HG02623 (cell line): Measurements from ENCODE around the gene FAM153A.
"Not testable (repeated sequence)": the region's sequence is repeated elsewhere in the genome, so short reads cannot be mapped to it uniquely, and the experiment has no call there.

Source experiments
- ATAC-seq: cut with Tn5 transposase; IDR thresholded peaks from one replicate; pipeline ENCODE4 v1.9.1; 2021; ENCODE audit warnings: moderate library complexity; ENCODE audit not compliant: unreplicated experiment

The FAM153A gene

DNA sequence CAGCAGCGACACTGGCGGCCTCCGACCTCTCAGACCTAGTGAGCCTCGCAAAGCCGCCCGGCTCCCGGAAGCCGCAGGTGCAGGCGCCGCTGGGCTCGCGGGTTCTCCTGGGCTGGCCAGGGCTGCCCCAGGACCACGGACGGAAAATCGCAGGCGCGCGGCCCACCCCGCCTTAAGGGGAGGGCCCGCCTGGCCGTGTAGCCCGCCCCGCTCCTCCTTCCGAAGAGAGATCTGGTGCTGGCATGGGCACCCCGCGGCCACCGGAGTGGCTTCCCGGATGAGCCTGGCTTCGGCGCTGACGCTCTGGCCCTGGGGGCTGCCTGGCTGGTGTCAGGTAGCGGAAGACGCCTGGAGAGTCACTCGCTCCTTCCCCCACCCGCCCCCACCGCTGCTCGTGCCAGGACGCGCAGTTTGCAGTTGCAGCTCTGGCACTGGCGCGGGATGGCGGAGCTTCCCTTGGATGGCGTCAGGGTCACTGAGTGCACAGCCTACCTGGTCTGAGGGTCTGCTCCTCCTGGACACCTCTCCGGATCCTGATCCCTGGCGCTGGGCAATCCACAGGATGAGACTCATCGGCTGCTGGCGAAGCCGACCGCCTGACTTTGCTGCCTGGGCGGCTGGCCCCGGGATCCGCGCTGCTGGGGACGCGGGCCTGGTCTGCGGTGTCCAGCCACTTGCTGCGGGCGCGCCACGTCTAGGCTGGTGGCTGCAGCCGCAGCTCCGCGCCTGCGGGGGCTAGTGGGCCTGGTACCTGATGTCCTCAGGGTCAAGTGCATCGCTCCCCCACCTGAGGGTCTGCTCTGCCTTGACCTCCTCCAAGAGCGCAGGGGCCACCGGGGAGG, at the start of gene FAM153A:
TSS of gene FAM153A (minus strand) at position 108 of the 842 bp plus-strand sequence.
- not testable (repeated sequence) for ATAC-seq

DNA sequence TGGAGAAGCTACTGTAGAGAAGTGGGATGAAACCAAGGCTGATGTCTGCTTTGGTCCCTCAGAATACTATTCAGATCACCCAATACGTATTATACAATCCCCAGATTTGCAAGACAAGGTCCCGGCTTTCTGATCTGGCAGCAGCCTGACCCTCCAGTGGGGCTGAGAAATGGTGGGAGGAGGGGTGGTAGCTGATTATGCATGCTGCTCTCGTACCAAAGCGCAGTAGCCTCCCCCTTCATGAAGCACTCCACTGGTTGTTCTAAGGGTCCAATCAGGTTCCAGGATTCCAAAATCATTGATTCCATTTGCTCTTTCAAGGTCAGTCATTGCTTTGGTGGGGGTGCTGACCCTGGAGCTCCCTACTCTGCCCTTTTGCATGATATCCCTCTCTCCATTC, 49.6 kb upstream of the FAM153A start:
- ATAC-seq: not testable (repeated sequence)

DNA sequence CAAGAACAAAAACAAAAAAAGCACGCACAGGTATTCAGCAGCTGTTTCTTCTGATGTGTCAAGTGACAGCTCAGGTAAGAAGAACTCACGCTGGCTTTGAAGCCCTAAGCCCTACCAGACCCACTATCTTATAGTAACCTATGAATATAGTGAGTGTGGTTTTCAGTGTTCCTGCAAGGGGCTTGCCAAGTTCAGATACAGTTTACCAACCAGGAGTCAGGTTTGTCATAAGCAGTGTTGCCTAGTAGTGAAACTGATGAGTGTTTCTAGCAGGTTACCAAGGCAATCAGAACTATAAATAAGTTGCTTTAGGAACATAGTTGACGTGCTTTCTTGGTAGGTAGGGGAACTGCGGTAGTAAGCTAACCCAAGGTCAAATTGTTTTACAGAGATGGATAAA, 43.4 kb upstream of the FAM153A start:
- ATAC-seq: not testable (repeated sequence)

DNA sequence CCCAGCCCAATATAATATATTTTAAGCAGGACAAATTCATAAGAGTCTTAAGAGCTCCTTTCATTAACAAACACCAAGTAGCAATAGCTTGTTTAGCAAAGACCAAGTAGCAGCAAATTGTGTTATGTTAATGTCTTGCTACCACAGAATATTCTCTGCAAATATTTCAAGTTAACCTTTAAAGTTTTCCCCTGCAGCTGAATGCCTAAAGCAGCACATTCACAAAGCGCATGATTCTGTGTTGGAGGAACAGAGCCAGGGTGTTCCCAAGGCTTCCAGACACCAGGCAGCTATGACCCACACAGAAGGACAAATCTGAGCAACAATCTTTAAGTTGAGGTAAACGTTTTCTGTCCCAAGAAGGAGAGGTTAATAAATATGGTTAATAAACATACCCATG, 42.1 kb upstream of the FAM153A start:
- not testable (repeated sequence) for ATAC-seq

DNA sequence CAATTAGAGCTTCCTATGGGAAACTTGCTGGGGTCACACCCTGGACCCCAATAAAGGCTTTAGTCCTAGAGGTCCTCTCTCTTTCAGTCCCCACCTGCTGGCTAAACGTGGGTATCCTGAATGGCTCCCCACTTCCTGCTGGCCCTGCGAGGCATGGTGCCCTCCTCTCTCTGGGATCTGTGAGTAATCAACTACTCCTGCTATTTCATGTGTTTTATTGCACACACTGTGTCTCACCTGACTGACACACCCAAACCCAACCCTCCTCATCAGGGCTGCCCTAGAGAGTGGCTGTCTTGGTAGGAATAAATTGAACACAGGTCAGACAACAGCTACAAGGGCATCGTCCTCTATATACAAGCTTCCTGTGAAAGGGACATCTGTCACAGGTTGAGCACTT, 39.8 kb upstream of the FAM153A start:
- not testable (repeated sequence) for ATAC-seq

DNA sequence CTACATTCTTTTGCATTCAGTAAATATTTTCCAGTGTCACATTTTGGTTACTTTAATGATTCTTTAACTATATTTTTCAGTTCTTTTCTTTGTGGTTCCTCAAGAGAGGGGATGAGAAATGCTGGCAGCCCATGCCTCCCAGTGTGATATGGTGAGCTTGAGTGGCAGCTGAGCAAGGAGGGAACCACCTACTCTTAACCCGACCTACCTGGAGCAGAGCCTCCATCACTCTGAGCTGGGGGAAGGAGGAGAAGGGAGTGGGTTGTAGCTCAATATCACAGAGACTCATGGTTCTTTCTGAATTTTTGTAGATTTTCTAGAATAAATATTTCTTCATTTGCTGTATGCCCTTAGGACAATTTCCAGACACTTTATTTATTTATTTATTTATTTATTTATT, 37.0 kb upstream of the FAM153A start:
- ATAC-seq: not testable (repeated sequence)

DNA sequence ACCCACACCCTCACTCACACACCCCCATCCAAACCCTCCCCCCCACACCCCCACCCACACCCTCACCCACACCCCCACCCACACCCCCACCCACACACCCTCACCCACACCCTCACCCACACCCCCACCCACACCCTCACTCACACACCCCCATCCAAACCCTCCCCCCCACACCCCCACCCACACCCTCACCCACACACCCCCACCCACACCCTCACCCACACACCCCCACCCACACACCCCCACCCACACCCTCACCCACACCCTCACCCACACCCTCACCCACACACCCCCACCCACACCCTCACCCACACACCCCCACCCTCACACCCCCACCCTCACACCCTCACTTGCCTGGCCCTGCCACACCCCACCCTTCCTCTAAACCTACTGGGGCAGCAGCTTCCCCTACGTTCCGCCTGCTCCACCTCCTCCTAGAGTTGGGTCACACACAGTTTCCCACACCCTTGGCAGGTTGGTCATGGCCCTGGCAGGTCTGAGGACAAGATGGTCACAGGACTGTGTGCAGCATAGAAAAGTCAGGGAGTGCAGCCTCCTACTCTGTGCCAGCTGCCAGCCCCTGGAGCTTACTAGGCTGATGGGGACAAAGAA, 30.2 kb upstream of the FAM153A start:
- not testable (repeated sequence) for ATAC-seq

DNA sequence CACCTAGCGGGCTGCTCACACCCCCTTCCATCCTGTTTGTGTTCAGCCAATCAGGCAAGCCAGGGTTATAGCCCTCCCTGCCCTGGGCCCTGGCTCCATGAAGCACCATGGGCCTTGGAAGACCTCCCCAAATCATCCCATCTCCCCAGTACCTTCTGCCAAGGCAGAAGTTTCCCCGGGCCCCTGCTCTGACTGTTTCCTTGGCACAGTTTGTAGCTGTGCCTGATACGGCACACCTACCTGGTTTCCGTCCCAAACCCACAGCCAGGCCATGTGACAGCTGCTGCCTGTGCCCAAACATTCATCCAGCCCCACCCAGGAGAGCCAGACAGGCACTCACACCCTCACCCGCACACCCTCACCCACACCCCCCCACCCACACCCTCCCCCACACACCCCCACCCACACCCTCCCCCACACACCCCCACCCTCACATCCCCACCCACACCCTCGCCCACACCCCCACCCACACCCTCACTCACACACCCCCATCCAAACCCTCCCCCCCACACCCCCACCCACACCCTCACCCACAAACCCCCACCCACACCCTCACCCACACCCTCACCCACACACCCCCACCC, 29.6 kb upstream of the FAM153A start:
- not testable (repeated sequence) for ATAC-seq

DNA sequence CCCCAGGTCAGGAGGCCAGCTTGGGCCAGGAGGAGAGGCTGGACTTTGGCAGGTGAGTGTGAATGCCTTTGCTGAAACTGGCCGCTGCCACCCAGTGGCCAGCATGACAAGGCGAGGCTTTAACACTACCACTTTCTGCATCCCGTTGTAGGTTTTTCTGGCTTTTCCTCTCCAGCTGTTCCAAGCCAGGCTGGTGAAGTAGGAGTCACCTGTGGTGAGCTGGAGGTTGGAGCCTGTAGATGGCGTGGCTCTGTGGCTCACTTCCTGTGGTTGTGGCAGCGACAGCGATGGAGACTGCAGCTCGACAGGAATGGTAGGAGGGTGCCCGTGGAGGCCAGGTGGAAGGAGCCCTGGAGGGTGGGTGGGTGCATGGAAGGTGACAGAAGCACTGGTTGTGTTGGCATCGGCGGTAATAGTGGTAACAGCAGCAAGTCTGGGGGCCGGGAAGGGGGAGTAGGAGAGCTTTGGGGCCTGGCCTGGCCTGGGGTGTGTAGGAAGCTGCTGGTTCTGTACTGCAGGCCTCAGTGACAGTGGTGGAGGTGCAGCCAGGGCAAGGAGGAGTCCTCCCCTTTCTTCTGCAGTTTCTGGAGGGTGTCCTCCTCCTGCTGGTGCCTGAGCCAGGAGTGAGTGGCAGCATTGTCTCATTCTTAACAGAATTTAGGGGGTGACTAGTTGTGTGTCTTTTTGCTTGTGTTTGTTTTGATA, 26.7 kb upstream of the FAM153A start:
- ATAC-seq: not testable (repeated sequence)

DNA sequence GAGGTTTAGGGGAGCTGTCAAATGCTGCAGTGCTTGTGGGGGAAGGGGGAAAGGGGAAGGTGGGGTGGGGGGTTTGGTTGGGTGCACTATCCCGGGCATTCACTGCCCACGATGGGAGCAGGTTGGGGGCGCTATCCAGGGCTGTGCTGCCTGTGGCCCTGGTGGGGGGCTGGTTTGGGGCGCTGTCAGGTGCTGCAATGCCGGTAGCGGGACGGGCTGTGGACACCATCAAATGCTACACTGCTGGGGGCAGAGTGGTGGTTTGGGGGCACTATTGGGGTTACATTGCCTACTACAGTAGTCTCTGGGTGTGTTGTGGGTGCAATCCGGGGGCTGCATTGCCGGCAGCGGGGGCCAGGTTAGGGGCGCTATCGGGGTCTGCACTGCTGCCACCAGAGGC, 25.7 kb upstream of the FAM153A start:
- ATAC-seq: not testable (repeated sequence)

DNA sequence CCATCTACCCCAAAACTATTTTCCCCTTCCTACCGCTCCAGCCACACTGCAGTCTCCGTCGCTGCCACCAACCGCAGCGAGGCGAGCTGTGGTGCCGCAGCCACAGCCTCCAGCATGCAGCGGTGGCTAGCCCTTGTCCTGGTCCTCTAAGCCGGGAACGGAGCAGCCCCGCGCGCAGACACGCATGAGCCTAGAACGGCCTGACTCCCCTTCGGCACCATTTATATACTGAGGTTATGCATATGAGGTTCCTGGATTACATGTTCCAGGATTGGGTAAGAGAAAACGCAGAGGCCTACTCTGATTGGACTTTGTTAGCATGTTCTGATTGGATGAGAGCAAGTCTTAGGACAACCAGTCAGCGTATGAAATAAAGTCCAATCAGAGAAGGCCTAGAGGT, 24.6 kb upstream of the FAM153A start:
- ATAC-seq: not testable (repeated sequence)

DNA sequence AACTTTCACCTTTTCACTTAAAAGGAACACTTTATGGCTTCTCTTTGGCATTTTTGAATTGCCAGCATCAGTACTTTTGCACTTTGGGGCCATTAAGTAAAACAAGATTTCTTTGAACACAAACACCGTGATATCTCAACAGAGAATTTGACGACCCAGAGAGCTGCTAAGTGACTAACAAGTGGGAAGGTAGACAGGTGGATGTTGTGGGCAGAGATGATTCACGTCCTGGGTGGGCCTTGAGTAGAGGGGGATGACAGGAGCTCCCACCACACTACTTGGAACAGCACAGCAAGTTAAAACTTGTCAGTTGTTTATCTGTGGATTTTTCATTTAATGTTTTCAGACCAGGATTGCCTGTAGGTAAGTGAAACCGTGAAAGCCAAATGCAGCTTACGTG, 18.7 kb upstream of the FAM153A start:
- not testable (repeated sequence) for ATAC-seq

DNA sequence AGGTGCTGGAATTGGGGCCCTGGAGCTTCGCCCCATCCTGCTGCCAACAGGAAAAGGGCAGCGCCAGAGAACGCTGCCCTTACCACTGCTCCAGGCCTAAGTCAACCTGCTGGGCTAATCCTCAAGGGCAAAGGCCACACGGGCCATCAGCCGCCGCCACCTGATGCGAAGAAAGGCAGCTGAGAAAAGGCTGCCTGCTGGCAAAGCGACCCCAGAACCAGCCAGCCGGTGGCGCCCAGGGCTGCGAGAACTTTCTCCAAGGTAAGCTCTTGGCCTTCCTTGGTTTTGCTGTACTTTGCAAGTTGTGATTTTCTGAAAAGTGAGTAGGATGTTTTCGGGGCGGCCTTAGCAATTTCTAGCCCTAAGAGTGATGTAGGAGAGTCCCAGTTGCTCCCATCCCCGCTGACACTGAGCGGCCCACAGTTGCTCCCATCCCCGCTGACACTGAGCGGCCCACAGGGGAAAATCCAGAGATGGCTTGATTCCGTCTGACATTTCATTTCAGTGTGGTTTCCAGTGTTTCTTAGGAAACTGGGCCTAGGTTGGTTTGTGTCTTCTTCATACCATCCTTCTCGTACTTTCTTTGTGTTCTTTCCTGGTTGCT, 15.6 kb upstream of the FAM153A start:
- ATAC-seq: not testable (repeated sequence)

DNA sequence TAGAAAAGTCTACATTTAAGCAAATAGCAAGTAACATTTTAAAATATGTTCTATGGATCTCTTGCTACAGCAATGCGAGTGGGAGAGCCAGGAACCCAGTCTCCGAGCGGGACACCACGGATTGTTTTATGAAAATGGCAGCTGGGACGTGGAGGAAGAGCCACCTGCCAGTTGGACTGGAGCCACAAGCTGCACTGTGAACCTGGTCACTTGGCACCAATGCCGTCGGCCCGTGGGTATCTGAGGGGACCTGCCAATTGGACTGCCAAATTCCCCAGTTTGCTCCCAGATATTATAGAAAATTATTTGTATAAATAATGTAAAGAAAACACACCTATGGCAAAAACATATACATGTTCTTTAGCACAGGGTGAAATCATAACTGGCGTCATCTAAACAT, 10.6 kb upstream of the FAM153A start:
- ATAC-seq: not testable (repeated sequence)

DNA sequence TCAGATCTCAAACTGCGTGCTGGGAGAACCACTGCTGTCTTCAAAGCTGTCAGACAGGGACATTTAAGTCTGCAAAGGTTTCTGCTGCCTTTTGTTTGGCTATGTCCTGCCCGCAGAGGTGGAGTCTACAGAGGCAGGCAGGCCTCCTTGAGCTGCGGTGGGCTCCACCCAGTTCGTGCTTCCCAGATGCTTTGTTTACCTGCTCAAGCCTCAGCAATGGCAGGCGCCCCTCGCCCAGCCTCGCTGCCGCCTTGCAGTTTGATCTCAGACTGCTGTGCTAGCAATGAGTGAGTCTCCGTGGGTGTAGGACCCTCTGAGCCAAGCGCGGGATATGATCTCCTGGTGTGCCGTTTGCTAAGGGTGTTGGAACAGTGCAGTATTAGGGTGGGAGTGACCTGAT, 8.9 kb upstream of the FAM153A start:
- not testable (repeated sequence) for ATAC-seq

DNA sequence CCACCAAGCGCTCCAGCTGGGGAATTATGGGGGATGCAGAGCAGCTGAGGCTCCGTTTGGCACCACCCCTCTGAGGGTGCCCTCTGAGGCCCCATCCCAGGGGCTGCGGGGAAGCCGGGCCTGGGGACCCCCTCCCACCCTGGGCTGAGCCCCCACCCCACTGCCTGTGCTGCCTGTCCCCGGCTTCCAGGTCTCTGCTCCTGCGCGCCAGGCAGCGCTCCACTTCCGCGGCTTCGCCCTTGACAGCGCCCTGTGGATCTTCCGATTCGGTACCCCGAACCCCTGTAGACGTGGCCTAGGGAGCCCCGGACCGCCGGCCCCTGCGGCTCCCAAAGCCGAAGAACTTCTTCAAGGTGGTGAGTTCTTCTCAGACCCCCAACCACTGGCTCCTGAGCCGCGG, 530 bp downstream of the FAM153A start:
- ATAC-seq: not testable (repeated sequence)

DNA sequence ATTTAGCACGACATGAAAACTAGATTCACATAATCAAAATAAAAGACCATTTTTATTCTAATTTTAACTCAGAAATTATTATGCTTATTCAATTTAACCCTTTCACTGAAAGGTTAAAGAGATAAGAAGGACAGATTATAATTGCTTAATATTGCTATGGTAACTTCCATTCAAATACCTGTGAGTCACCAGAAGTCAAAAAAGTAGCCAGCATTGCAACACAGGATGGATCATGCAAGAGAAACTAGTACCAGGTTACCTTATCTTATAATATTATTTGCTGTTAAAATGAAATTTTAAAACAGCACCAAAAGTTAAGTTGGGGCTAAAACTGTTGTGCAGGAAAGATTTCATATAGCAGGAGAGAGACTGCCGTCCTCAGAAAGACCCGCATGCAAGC, 11.5 kb downstream of the FAM153A start:
- not testable (repeated sequence) for ATAC-seq

DNA sequence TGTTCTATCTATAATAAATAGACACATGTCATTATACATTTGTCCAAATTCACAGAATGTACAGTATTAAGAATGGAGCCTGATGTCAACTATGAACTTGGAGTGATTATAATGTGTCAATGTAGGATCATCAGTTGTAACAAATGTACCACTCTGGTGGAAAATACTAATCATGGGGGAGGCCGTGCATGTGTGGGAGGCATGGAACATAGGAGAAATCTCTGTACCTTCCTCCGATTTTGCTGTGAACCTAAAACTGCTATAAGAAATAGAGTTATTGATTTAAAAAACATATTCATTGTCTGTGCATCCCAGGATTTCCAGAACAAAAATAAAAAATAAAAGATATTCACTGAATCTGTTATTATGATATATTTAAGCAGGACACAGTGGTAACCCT, 12.1 kb downstream of the FAM153A start:
- ATAC-seq: not testable (repeated sequence)

DNA sequence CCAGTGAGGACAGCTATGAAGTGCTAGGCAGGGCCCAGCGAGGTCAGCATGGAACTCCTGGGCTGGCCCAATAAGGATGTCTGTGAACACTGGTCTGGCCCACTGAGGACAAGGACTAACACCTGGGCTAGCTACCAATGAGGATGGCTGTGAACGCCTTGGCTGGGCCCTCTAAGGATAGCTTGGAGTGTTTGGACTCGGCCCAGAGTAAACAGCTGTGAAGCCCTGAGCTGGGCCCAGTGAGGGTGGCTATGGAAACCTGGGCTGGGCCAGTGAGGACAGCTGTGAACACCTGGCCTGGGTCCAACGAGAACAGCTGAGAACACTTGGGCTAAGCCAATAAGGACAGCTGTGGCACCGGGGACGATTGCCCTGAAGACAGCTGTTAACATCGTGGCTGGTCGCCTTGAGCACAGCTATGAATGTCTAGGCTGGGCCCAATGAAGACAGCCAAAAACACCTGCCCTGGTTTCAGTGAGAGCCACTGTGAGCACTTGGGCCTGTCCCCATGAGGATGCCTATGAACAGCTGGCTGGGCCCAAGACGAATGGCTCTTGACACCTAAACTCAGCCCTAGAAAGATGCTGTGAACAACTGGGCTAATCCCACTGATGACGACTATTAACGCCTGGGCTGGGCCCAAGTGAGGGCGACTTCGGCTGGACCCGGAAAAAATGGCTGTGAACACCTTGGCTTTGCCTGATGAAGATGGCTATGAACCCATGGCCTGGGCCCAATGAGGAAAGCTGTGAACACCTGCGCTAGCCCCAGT, 18.8 kb downstream of the FAM153A start:
- ATAC-seq: not testable (repeated sequence)

DNA sequence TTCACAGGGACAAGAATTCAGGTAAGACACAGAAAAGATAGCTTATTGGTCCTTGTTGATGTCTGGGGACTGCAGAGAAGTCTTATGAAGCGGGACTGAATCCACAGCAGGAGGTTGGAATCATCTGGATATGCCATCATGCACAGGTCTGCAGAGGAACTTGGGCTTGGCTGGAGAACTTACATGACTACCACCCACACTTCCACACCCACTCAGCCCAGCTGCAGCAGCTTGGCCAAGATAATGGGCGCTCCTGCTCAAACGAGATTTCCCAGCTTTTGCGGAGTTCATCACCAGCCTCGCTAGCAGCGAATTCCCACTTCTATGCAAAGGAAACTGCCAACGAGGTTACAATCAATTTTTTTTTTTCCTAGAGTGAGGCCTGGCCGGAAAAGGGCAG, 21.7 kb downstream of the FAM153A start:
- ATAC-seq: not testable (repeated sequence)
